BLaER1 (cell line): Measurements from ENCODE around the gene PRELID2.
"Not testable (repeated sequence)": the region's sequence is repeated elsewhere in the genome, so short reads cannot be mapped to it uniquely, and the experiment has no call there.

Experiments used
- H3K27ac ChIP-seq: shearing (Covaris generic); formaldehyde crosslinking; 2 replicates; pipeline ENCODE4 v1.8.1; 2022
- H3K27me3 ChIP-seq: shearing (Covaris generic); formaldehyde crosslinking; 2 replicates; pipeline ENCODE4 v1.8.1; 2022
- H3K36me3 ChIP-seq: shearing (Covaris generic); formaldehyde crosslinking; 2 replicates; pipeline ENCODE4 v1.8.1; 2022
- H3K4me1 ChIP-seq: shearing (Covaris generic); formaldehyde crosslinking; 2 replicates; pipeline ENCODE4 v1.8.1; 2022
- H3K4me2 ChIP-seq: shearing (Covaris generic); formaldehyde crosslinking; 2 replicates; pipeline ENCODE4 v1.8.1; 2022
- H3K4me3 ChIP-seq: shearing (Covaris generic); formaldehyde crosslinking; 2 replicates; pipeline ENCODE4 v1.8.1; 2022
- H3K9ac ChIP-seq: shearing (Covaris generic); formaldehyde crosslinking; 2 replicates; pipeline ENCODE4 v1.8.1; 2022
- H3K9me3 ChIP-seq: shearing (Covaris generic); formaldehyde crosslinking; 2 replicates; pipeline ENCODE4 v1.8.1; 2022
- H4K20me1 ChIP-seq: shearing (Covaris generic); formaldehyde crosslinking; 2 replicates; pipeline ENCODE4 v1.8.1; 2022
- Cebpa-rat ChIP-seq: shearing (Covaris generic); IDR thresholded peaks from 2 replicates; pipeline ENCODE4 v1.8.1; 2022

Gene PRELID2

DNA sequence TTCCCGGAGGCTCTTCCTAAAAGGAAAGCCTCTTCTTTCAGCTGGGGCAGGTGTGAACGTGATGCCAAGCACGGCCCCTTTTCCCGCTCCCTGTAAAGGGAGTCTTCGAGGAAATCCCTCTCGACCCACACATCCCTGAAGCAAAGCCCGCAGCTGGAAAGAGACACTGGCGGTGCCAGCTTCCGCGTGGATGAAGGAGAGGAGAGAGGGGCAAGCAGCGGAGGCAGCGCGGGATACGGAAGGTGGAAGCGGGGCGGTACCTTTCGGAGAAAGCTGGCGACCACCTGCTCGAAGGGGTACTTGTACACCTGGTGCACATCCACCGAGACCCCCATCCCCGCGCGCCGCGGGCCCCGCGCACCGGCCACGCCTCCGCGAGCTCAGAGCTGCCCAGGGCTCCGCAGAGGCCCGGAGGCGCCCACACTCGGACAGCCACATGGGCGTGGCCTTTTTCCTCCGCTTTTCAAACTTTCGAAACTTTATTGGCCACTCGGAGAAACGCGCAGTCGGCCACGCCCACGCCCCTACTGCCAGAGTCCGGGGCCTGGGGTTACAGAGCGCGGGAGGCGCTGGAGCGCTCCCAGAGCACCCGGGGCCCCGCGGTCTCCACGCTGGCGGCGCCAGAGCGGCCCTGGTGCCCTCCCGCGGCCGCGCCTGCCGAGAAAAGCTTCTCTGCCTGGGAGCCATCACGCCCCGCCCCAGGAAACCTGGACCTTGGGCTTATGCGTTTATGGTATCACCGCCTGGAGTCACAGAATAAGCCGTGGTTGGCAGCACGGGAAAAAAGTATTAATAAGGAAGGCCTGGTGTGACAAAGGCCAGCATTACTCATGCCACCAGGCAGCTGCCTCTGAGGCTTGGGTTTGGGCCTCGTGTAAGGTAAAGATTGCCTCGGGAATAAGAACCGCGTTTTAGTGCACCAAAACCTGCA lies at the start of gene PRELID2:
TSS of gene PRELID2 (minus strand) at position 426 of the 931 bp plus-strand sequence. CDS start at position 335, 91 bp downstream.
- Histone ChIP-seq H3K27me3 (no peaks in the 10 kb centered on the region), H3K4me1 (peaks cover 47% of the 10 kb centered on the region), H3K9ac (peak within 1 kb of the TSS; percentile 83), H3K36me3 (no peaks in the 10 kb centered on the region), H3K9me3 (no peaks in the 10 kb centered on the region), H4K20me1 (peaks cover 7% of the 10 kb centered on the region; the same call in 1 of the 2 replicates), H3K4me2 (peak within 1 kb of the TSS; percentile 92), H3K27ac (peak within 1 kb of the TSS; percentile 76), H3K4me3 (peak within 1 kb of the TSS; percentile 86)
- TF ChIP-seq Cebpa-rat = no peak

DNA sequence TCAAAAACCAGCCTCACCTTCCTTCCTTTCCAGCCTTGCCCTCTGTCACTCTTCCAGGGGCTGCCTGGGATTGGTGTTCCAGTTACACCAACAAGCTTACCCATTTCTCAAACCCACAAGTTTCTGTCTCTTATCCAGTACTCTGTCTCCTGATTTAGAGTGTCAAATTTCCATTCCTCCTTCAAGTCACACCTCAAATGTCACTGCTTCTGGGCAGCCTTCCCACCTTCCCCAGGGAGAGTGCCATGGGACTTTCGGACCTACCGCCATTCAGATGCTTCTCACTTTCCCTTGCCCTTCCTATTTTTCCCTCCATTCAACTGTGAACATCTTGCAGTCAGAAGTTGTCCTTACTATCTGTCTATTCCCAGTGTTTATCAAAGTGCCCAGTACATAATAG lies 39.6 kb upstream of the PRELID2 start:
- no peak overlapping the region for H3K9ac ChIP-seq
- no peaks in the 10 kb centered on the region for H3K9me3 ChIP-seq
- no peaks in the 10 kb centered on the region for H4K20me1 ChIP-seq
- H3K36me3 ChIP-seq = no peaks in the 10 kb centered on the region
- H3K27me3 ChIP-seq = no peaks in the 10 kb centered on the region
- no peak overlapping the region for H3K4me3 ChIP-seq
- TF ChIP-seq Cebpa-rat = no peak
- H3K4me1 ChIP-seq = no peaks in the 10 kb centered on the region
- no peak overlapping the region for H3K4me2 ChIP-seq
- no peak overlapping the region for H3K27ac ChIP-seq

DNA sequence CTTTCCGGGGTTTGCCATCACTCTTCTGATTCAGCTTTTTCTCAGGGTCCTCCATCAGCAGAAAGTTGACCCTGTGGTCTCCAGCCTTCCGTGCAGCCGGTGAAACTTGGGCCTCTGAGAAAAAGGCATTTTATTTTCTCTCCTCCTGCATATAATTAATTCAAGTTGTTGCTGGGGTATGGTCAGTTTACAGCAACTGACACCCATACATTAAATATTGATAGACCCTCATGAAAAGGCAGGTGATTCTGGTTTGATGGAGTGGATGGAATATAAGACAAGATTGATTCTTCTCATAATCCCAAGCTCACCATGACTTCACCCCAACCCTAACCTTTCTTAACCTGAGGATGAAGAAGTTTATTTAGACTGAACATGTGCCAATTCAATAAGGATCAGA lies 37.8 kb upstream of the PRELID2 start, which contains the start of gene GRXCR2:
TSS of gene GRXCR2 (minus strand) at position 101 of the 400 bp plus-strand sequence. CDS start at position 55, 46 bp downstream.
- Histone ChIP-seq H3K27me3 (no peaks in the 10 kb centered on the region), H3K9me3 (no peaks in the 10 kb centered on the region), H3K9ac (no peak within 1 kb of the TSS), H4K20me1 (no peaks in the 10 kb centered on the region), H3K4me3 (no peak within 1 kb of the TSS), H3K27ac (no peak within 1 kb of the TSS), H3K36me3 (no peaks in the 10 kb centered on the region), H3K4me1 (no peaks in the 10 kb centered on the region), H3K4me2 (no peak within 1 kb of the TSS)
- no peak for TF ChIP-seq Cebpa-rat

DNA sequence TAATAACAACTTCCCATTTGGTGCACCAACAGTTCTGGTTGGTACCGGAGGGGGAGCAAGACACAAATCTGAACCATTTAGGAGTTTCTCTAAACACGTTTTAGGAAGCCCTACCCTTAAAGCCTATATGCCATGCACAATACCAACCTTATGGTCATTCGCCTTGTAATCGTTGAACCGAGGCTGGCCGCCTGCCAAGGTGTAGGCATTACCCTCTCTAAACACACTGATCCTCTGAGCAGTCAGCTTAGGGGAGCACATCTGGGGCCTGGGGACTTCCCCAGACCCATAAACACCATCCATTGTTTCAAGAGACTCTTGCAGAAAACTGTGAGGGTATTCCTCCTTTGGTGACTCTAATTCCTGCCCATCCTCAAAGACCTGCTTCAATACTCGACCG lies 37.3 kb upstream of the PRELID2 start:
- no peaks in the 10 kb centered on the region for H3K27me3 ChIP-seq
- no peak overlapping the region for H3K9ac ChIP-seq
- no peak for TF ChIP-seq Cebpa-rat
- H3K4me2 ChIP-seq = no peak overlapping the region
- H3K4me1 ChIP-seq = no peaks in the 10 kb centered on the region
- no peaks in the 10 kb centered on the region for H3K36me3 ChIP-seq
- no peak overlapping the region for H3K4me3 ChIP-seq
- H3K9me3 ChIP-seq = no peaks in the 10 kb centered on the region
- H4K20me1 ChIP-seq = no peaks in the 10 kb centered on the region
- H3K27ac ChIP-seq = no peak overlapping the region

DNA sequence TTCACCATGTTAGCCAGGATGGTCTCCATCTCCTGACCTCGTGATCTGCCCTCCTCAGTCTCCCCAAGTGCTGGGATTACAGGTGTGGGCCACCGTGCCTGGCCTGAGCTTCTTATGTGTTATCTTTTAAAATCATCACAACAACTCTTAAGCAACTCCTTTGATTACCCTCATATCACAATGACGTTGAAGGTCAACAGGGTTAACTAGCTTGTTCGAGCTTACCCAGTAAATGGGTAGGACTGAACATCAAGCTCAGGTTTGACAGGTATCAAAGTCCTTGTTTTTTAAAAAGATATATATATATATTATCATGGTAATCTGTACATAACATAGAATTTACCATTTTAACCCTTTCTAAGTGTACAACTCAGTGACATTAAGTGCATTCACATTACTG lies 34.6 kb upstream of the PRELID2 start:
- no peaks in the 10 kb centered on the region for H4K20me1 ChIP-seq
- no peak overlapping the region for H3K27ac ChIP-seq
- H3K4me3 ChIP-seq = no peak overlapping the region
- no peak for TF ChIP-seq Cebpa-rat
- H3K27me3 ChIP-seq = no peaks in the 10 kb centered on the region
- no peaks in the 10 kb centered on the region for H3K36me3 ChIP-seq
- H3K9me3 ChIP-seq = no peaks in the 10 kb centered on the region
- no peaks in the 10 kb centered on the region for H3K4me1 ChIP-seq
- H3K9ac ChIP-seq = no peak overlapping the region
- no peak overlapping the region for H3K4me2 ChIP-seq

DNA sequence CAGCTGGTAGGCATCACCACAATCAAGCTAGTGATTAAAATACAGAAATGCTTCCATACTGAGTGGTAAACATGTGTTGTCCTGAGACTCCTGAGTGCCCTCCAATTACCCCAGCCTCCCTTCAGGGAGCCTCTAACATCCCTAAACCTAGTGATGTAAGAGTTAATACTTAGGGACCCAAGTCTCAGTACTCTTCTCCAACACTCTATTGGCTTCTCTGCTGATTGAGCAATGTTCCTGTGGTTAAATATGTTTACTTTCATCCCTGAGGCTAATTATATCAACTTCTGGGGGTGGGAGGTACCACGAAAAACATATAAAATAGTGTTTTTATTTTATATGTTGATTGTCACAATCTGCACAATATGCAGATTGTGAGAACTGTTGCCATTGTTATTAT lies 32.7 kb upstream of the PRELID2 start:
- H3K9me3 ChIP-seq = no peaks in the 10 kb centered on the region
- H4K20me1 ChIP-seq = no peaks in the 10 kb centered on the region
- TF ChIP-seq Cebpa-rat = no peak
- H3K4me3 ChIP-seq = no peak overlapping the region
- no peaks in the 10 kb centered on the region for H3K4me1 ChIP-seq
- H3K27ac ChIP-seq = no peak overlapping the region
- H3K36me3 ChIP-seq = no peaks in the 10 kb centered on the region
- H3K27me3 ChIP-seq = no peaks in the 10 kb centered on the region
- no peak overlapping the region for H3K9ac ChIP-seq
- no peak overlapping the region for H3K4me2 ChIP-seq

DNA sequence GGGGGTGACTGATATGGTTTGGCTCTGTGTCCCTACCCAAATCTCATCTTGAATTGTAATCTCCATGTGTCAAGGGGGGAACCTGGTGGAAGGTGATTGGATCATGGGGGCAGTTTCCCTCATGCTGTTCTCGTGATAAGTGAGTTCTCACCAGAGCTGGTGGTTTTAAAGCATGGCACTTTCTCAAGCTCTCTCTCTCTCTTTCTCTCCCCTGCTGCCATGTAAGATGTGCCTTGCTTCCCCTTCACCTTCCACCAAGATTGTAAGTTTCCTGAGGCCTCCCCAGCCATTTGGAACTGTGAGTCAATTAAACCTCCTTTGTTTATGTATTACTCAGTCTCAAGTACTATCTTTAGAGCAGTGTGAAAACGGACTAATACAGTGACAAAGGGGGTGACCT lies 29.3 kb upstream of the PRELID2 start:
- H4K20me1 ChIP-seq = not testable (repeated sequence)

DNA sequence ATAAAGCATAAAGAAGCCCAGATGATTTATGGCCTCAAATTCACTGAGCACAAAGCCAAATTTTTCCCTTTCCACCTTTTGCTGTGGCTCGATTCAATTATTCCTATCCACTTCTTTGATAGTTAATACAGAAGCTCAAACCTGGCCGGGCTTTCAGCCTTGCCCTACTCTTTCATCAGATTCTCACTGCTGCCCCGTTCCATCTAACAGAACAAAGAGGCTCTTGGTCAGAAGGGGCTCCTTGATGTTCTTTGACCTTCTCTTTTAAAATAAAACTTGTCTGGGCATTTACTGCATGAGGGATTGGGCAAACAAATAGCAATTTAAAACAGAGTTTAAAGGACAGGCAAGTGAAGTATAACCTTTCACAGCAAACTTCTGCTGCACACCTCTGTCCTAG lies 27.9 kb upstream of the PRELID2 start:
- H3K27ac ChIP-seq = no peak overlapping the region
- no peak overlapping the region for H3K4me3 ChIP-seq
- H3K4me2 ChIP-seq = no peak overlapping the region
- H3K36me3 ChIP-seq = no peaks in the 10 kb centered on the region
- H3K27me3 ChIP-seq = no peaks in the 10 kb centered on the region
- H3K9ac ChIP-seq = no peak overlapping the region
- no peaks in the 10 kb centered on the region for H3K9me3 ChIP-seq
- TF ChIP-seq Cebpa-rat = no peak
- H3K4me1 ChIP-seq = 0 out of 2 replicates have a peak, but pooled peaks cover 7% of the 10 kb centered on the region
- H4K20me1 ChIP-seq = no peaks in the 10 kb centered on the region

More for the DNA sequence above, 29.3 kb upstream of the PRELID2 start:
- not testable (repeated sequence) for H3K9me3 ChIP-seq, H3K4me1 ChIP-seq, H3K27ac ChIP-seq, H3K27me3 ChIP-seq, H3K4me3 ChIP-seq, H3K36me3 ChIP-seq, H3K4me2 ChIP-seq, H3K9ac ChIP-seq

DNA sequence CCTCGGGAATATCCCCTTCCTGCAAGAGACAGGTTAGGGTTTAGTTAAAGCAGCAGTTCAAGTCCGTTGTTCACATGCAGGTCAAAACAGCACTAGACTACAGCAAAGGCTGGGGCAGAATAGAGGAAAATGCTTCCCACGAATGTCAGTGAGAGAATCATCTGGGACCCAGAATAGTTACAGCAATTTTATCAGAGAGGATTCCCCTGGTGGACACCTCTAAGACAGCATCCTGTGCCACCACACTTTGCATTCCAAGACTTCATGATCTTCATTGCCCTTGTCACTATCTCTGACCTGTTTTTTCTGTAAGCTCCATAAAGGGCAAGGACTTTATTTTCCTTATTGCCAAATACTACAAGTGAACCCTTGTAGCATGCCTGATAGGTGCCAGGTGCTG lies 24.8 kb upstream of the PRELID2 start:
- Histone ChIP-seq H3K27ac (no peak overlapping the region), H3K4me3 (no peak overlapping the region), H3K4me1 (0 out of 2 replicates have a peak, but pooled peaks cover 7% of the 10 kb centered on the region), H3K36me3 (no peaks in the 10 kb centered on the region), H3K27me3 (no peaks in the 10 kb centered on the region), H4K20me1 (no peaks in the 10 kb centered on the region), H3K4me2 (no peak overlapping the region), H3K9me3 (no peaks in the 10 kb centered on the region), H3K9ac (no peak overlapping the region)
- no peak for TF ChIP-seq Cebpa-rat

DNA sequence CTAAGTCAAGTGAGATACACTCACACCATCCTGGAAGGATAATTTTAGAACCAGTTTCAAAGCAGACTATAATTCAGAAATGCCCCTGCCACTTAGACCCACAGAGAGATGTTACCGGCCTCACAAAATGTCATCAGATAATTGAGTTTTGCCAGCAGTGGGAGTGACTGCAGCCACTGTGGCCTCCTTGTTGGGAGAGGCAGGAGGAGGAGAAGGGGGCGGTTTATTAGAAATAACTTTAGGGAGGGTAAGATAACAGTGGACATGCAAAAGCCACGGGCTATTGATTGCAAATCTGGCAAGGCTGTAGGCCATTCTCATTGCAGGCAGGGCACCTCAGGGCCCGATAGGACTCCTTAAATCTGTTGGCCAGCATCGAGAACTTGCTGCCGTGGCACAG lies 24.3 kb upstream of the PRELID2 start:
- 0 out of 2 replicates have a peak, but pooled peaks cover 7% of the 10 kb centered on the region for H3K4me1 ChIP-seq
- no peak overlapping the region for H3K27ac ChIP-seq
- no peaks in the 10 kb centered on the region for H3K27me3 ChIP-seq
- no peak overlapping the region for H3K4me3 ChIP-seq
- no peaks in the 10 kb centered on the region for H3K9me3 ChIP-seq
- no peak overlapping the region for H3K4me2 ChIP-seq
- TF ChIP-seq Cebpa-rat = no peak
- no peaks in the 10 kb centered on the region for H4K20me1 ChIP-seq
- H3K36me3 ChIP-seq = no peaks in the 10 kb centered on the region
- H3K9ac ChIP-seq = no peak overlapping the region
